GM12878 (cell line): ENCODE measurements around the gene CIROP. TPM values are rescaled to one million over a fixed set of nuclear protein-coding genes. Genes with fewer than 3 reads are reported as not detected.
A peak's percentile ranks its signal among the peaks of the same experiment; 100 is the strongest.

ENCODE experiments used
- BCL11A ChIP-seq: IDR thresholded peaks from 2 replicates; pipeline ENCODE4 v1.6.1; 2011; ENCODE audit warnings: low read depth, low read length
- CBFB ChIP-seq: IDR thresholded peaks from 2 replicates; pipeline ENCODE4 v1.6.1; 2016; ENCODE audit warnings: antibody characterized with exemption, low read depth
- EED ChIP-seq: sonication (generic); IDR thresholded peaks from 2 replicates; pipeline ENCODE4 v1.6.1; 2016; ENCODE audit warnings: antibody characterized with exemption, low read depth
- EGR1 ChIP-seq, 2 experiments: IDR thresholded peaks; 1 replicate in 1 of 2; 2 replicates in 1 of 2; pipeline ENCODE4 v1.6.1; 2011 to 2012; ENCODE audit warnings: low read depth in 2 of 2, low read length in 2 of 2, borderline replicate concordance in 1 of 2, mild to moderate bottlenecking in 1 of 2, moderate library complexity in 1 of 2
- IKZF2 ChIP-seq, 2 experiments: fragments of 450-650 bp; IDR thresholded peaks; 2 replicates each; pipeline ENCODE4 v1.6.1; 2017; ENCODE audit warnings: mild to moderate bottlenecking in 2 of 2, moderate library complexity in 2 of 2
- JUNB ChIP-seq: IDR thresholded peaks from 2 replicates; pipeline ENCODE4 v1.6.1; 2016; ENCODE audit warnings: antibody characterized with exemption, mild to moderate bottlenecking
- KLF5 ChIP-seq: fragments of 450-650 bp; IDR thresholded peaks from 2 replicates; pipeline ENCODE4 v1.6.1; 2014; ENCODE audit warnings: mild to moderate bottlenecking; ENCODE audit not compliant: partially characterized antibody
- POLR2AphosphoS2 ChIP-seq: IDR thresholded peaks from 2 replicates; pipeline ENCODE4 v1.6.1; 2011; ENCODE audit warnings: low read depth, mild to moderate bottlenecking, low read length, improper control_type of control experiment, moderate library complexity
- POLR2AphosphoS5 ChIP-seq: IDR thresholded peaks from 2 replicates; pipeline ENCODE4 v1.6.1; 2011; ENCODE audit warnings: mild to moderate bottlenecking, low read length, inconsistent platforms
- RUNX3 ChIP-seq: IDR thresholded peaks from 2 replicates; pipeline ENCODE4 v1.6.1; 2012; ENCODE audit warnings: low read length, inconsistent platforms
- STAT1 ChIP-seq: fragments of 450-650 bp; conservative IDR thresholded peaks from 2 replicates; pipeline ENCODE4 v1.6.1; 2014; ENCODE audit warnings: antibody characterized with exemption, mild to moderate bottlenecking
- YY1 ChIP-seq: IDR thresholded peaks from 2 replicates; pipeline ENCODE4 v1.6.1; 2011; ENCODE audit warnings: low read depth, mild to moderate bottlenecking, low read length
- ZBTB33 ChIP-seq: fragments of 450-650 bp; IDR thresholded peaks from 2 replicates; pipeline ENCODE4 v1.6.1; 2017; ENCODE audit warnings: mild to moderate bottlenecking
- ZBTB4 ChIP-seq: fragments of 450-650 bp; formaldehyde crosslinking; IDR thresholded peaks from 2 replicates; pipeline ENCODE4 v1.4.0; 2022; ENCODE audit warnings: mild to moderate bottlenecking, moderate library complexity
- polyA plus RNA-seq, 11 experiments: library from polyadenylated mRNA; depleted of rRNA in 4 of 11; unstranded in 6 of 11; stranded (reverse) in 5 of 11; fragments of >200 nt; fragmentation: Nextera tagmentation in 4 of 11; fragmentation: Illumina TruSeq in 1 of 11; extraction: Ambion mirVana in 4 of 11; extraction: Trizol in 1 of 11; gene quantifications; 1 replicate in 1 of 11; 2 replicates in 10 of 11; pipeline versions ENCODE4 v1.2.1 to v1.2.3, GENCODE V29; 2011 to 2016; ENCODE audit warnings: inconsistent platforms in 2 of 11, missing spikeins in 2 of 11, low read depth in 1 of 11
- total RNA-seq, 4 experiments: library from RNA; depleted of rRNA in 3 of 4; stranded (reverse); fragments of >200 nt in 3 of 4; fragmentation: Illumina TruSeq in 1 of 4; extraction: Trizol in 1 of 4; gene quantifications; 2 replicates each; pipeline versions ENCODE4 v1.2.1 to v1.2.3, GENCODE V29; 2013 to 2021
- TF ChIP-seq, protein P1 (sequence below): IDR thresholded peaks from 2 replicates; pipeline ENCODE4 v1.6.1; 2011; ENCODE audit warnings: low read depth, low read length, improper control_type of control experiment, borderline replicate concordance
- TF ChIP-seq, protein P2 (sequence below): fragments of 450-650 bp; IDR thresholded peaks from 2 replicates; pipeline ENCODE4 v1.6.1; 2017; ENCODE audit warnings: low read depth, mild to moderate bottlenecking, moderate library complexity
- TF ChIP-seq, protein P3 (sequence below): fragments of 150-350 bp; IDR thresholded peaks from 2 replicates; pipeline ENCODE4 v1.6.1; 2016; ENCODE audit warnings: low read depth, low read length

The CIROP gene
- total and polyA plus RNA-seq, 10 of the 15 experiments (the other 5 are each of a cell fraction or from before 2014, with no cell fraction given) = not detected

GRCh38 chr14:23068789-23069412, 35.9 kb downstream of the CIROP start (continued):
- TF ChIP-seq RUNX3 (peak; percentile 51; the same call in 1 of the 2 replicates), CBFB (0 out of 2 replicates have a peak, but pooled peaks have one; percentile 21), BCL11A (no peak), EGR1 (IDR thresholded peaks at IDR 0.05; ENCODE audit: borderline replicate concordance in 1 of 2, low read depth in 2 of 2, low read length in 2 of 2) (no peak), YY1 (peak; percentile 86), JUNB (no peak), STAT1 (no peak), ZBTB33 (no peak), IKZF2 (IDR thresholded peaks at IDR 0.05) (peak; percentile 64 to 77), POLR2AphosphoS5 (0 out of 2 replicates have a peak, but pooled peaks have one; percentile 25), EED (peak; percentile 79), POLR2AphosphoS2 (no peak), KLF5 (no peak), ZBTB4 (CRISPR knock-in tag) (no peak)
- TF ChIP-seq, protein P1, sequence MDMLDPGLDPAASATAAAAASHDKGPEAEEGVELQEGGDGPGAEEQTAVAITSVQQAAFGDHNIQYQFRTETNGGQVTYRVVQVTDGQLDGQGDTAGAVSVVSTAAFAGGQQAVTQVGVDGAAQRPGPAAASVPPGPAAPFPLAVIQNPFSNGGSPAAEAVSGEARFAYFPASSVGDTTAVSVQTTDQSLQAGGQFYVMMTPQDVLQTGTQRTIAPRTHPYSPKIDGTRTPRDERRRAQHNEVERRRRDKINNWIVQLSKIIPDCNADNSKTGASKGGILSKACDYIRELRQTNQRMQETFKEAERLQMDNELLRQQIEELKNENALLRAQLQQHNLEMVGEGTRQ = no peak
- TF ChIP-seq, protein P2, sequence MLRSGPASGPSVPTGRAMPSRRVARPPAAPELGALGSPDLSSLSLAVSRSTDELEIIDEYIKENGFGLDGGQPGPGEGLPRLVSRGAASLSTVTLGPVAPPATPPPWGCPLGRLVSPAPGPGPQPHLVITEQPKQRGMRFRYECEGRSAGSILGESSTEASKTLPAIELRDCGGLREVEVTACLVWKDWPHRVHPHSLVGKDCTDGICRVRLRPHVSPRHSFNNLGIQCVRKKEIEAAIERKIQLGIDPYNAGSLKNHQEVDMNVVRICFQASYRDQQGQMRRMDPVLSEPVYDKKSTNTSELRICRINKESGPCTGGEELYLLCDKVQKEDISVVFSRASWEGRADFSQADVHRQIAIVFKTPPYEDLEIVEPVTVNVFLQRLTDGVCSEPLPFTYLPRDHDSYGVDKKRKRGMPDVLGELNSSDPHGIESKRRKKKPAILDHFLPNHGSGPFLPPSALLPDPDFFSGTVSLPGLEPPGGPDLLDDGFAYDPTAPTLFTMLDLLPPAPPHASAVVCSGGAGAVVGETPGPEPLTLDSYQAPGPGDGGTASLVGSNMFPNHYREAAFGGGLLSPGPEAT = peak; percentile 58; the same call in 1 of the 2 replicates
- TF ChIP-seq, protein P3, sequence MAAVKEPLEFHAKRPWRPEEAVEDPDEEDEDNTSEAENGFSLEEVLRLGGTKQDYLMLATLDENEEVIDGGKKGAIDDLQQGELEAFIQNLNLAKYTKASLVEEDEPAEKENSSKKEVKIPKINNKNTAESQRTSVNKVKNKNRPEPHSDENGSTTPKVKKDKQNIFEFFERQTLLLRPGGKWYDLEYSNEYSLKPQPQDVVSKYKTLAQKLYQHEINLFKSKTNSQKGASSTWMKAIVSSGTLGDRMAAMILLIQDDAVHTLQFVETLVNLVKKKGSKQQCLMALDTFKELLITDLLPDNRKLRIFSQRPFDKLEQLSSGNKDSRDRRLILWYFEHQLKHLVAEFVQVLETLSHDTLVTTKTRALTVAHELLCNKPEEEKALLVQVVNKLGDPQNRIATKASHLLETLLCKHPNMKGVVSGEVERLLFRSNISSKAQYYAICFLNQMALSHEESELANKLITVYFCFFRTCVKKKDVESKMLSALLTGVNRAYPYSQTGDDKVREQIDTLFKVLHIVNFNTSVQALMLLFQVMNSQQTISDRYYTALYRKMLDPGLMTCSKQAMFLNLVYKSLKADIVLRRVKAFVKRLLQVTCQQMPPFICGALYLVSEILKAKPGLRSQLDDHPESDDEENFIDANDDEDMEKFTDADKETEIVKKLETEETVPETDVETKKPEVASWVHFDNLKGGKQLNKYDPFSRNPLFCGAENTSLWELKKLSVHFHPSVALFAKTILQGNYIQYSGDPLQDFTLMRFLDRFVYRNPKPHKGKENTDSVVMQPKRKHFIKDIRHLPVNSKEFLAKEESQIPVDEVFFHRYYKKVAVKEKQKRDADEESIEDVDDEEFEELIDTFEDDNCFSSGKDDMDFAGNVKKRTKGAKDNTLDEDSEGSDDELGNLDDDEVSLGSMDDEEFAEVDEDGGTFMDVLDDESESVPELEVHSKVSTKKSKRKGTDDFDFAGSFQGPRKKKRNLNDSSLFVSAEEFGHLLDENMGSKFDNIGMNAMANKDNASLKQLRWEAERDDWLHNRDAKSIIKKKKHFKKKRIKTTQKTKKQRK = no peak
